ENCODE results near the gene IPO4. TPM values are rescaled to one million over a fixed set of nuclear protein-coding genes. Genes with fewer than 3 reads are reported as not detected.

IPO4 gene
- total RNA-seq, 1 experiment from 2014 or later: 116 TPM

- Histone ChIP-seq H2BK20ac (ENCODE audit: low read depth, low read length, poor library complexity, severe bottlenecking) (no peak overlapping the region), H3T11ph (ENCODE audit: low read length) (no peak overlapping the region), H2BK120ac (ENCODE audit: low read depth, low read length, poor library complexity, severe bottlenecking) (no peak overlapping the region), H3K4me1 (ENCODE audit: insufficient read depth, low read length) (no peaks in the 10 kb centered on the region), H3K14ac (ENCODE audit: insufficient read depth, low read length) (no peak overlapping the region), H2AFZ (ENCODE audit: low read length) (no peak overlapping the region), H3K18ac (ENCODE audit: insufficient read length, low read depth, low read length) (no peak overlapping the region), H3K23ac (ENCODE audit: insufficient read length, low read depth, low read length) (no peak overlapping the region), H2BK15ac (ENCODE audit: low read depth, low read length) (no peak overlapping the region), H4K5ac (ENCODE audit: insufficient read length, low read depth, low read length) (no peak overlapping the region), H2AK5ac (ENCODE audit: insufficient read length, low read length) (no peak overlapping the region), H3K27ac (ENCODE audit: insufficient read length, low read depth, low read length) (no peak overlapping the region), H4K8ac (replicated peaks; ENCODE audit: insufficient read length, low read depth, low read length) (no peak overlapping the region), H3K79me1 (ENCODE audit: insufficient read depth, low read depth, low read length, poor library complexity, severe bottlenecking) (no peaks in the 10 kb centered on the region), H4K20me1 (ENCODE audit: control insufficient read depth, insufficient read depth, insufficient read length) (no peaks in the 10 kb centered on the region), H3K23me2 (ENCODE audit: insufficient read length, low read depth, low read length, poor library complexity, severe bottlenecking) (no peaks in the 10 kb centered on the region), H3K4ac (ENCODE audit: low read depth, low read length) (no peak overlapping the region), H3K4me2 (ENCODE audit: insufficient read depth, insufficient read length, low read length) (no peak overlapping the region), H2BK5ac (ENCODE audit: insufficient read length, low read length) (no peak overlapping the region), H3K56ac (ENCODE audit: insufficient read length, low read depth, low read length) (no peak overlapping the region), H3K27me3 (ENCODE audit: insufficient read depth, low read length) (no peaks in the 10 kb centered on the region), H3K79me2 (ENCODE audit: insufficient read depth, low read length) (no peaks in the 10 kb centered on the region), H2BK12ac (ENCODE audit: insufficient read length, low read depth, low read length) (no peak overlapping the region), H3K9me3 (ENCODE audit: control insufficient read depth, low read depth, low read length) (no peaks in the 10 kb centered on the region), H3K9ac (ENCODE audit: extremely low read depth, insufficient read length, low read length) (no peak overlapping the region), H4K91ac (ENCODE audit: insufficient read length, low read depth, low read length) (no peak overlapping the region)
- Mint-ChIP-seq H3K27me3 (ENCODE audit: low read depth) (no peaks in the 10 kb centered on the region; the same call in 1 of the 2 replicates), H3K27ac (no peak overlapping the region; a peak in 1 of 7 replicates), H3K36me3 (ENCODE audit: insufficient read depth in 1 of 3, low read depth in 3 of 3) (peaks cover 7 to 42% (median 26%) of the 10 kb centered on the region in 3 experiments), H3K4me1 (peaks cover 10 to 12% of the 10 kb centered on the region in 2 experiments), H3K4me3 (no peak overlapping the region), H3K9me3 (no peaks in the 10 kb centered on the region)
- TF ChIP-seq, protein P1, sequence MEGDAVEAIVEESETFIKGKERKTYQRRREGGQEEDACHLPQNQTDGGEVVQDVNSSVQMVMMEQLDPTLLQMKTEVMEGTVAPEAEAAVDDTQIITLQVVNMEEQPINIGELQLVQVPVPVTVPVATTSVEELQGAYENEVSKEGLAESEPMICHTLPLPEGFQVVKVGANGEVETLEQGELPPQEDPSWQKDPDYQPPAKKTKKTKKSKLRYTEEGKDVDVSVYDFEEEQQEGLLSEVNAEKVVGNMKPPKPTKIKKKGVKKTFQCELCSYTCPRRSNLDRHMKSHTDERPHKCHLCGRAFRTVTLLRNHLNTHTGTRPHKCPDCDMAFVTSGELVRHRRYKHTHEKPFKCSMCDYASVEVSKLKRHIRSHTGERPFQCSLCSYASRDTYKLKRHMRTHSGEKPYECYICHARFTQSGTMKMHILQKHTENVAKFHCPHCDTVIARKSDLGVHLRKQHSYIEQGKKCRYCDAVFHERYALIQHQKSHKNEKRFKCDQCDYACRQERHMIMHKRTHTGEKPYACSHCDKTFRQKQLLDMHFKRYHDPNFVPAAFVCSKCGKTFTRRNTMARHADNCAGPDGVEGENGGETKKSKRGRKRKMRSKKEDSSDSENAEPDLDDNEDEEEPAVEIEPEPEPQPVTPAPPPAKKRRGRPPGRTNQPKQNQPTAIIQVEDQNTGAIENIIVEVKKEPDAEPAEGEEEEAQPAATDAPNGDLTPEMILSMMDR (conservative IDR thresholded peaks at IDR 0.05): no peak
- no CpG with 5 or more reads among the region's 5 CpGs for WGBS (ENCODE audit: extremely low coverage, insufficient read length, low lambda C conversion rate)
- DNase-seq: no peak
Measured at GRCh38 chr14:24165785-24166184, 22.8 kb downstream of the IPO4 start.
